K562 (cell line): ENCODE data around the gene PAF1. TPM values are rescaled to one million over a fixed set of nuclear protein-coding genes. Genes with fewer than 3 reads are reported as not detected.

Experiments
- EHMT2 ChIP-seq: fragments of 450-650 bp; IDR thresholded peaks from 2 replicates; pipeline ENCODE4 v1.6.1; 2018; ENCODE audit warnings: antibody characterized with exemption
- NUFIP1 ChIP-seq: fragments of 450-650 bp; IDR thresholded peaks from 2 replicates; pipeline ENCODE4 v1.6.1; 2018; ENCODE audit not compliant: partially characterized antibody
- PTRF ChIP-seq: fragments of 450-650 bp; IDR thresholded peaks from 2 replicates; pipeline ENCODE4 v1.6.1; 2016; ENCODE audit warnings: mild to moderate bottlenecking, missing genetic modification characterization, missing compliant biosample characterization
- SNRNP70 ChIP-seq: fragments of 200-400 bp; formaldehyde crosslinking; optimal IDR thresholded peaks from 2 replicates; pipeline ENCODE3; 2017; ENCODE audit warnings: low read depth, low read length
- SRSF9 ChIP-seq: fragments of 200-400 bp; formaldehyde crosslinking; IDR thresholded peaks from 2 replicates; pipeline ENCODE4 v1.6.1; 2017; ENCODE audit warnings: low read depth, low read length, borderline replicate concordance
- TOE1 ChIP-seq, 2 experiments: fragments of 450-650 bp in 1 of 2; sonication (generic) in 1 of 2; formaldehyde crosslinking in 1 of 2; IDR thresholded peaks; 2 replicates each; pipeline versions ENCODE4 v1.7.1 to v1.8.0; 2016 to 2022; ENCODE audit warnings: borderline replicate concordance in 2 of 2, mild to moderate bottlenecking in 2 of 2, antibody characterized with exemption in 1 of 2, inconsistent platforms in 1 of 2, low read depth in 1 of 2, missing genetic modification reagents in 1 of 2, moderate library complexity in 1 of 2
- ZBTB7A ChIP-seq: IDR thresholded peaks from 2 replicates; pipeline ENCODE4 v1.6.1; 2011; ENCODE audit warnings: low read depth, mild to moderate bottlenecking, low read length, moderate library complexity, borderline replicate concordance; ENCODE audit not compliant: control insufficient read depth
- ZNF121 ChIP-seq: sonication (generic); formaldehyde crosslinking; conservative IDR thresholded peaks from 2 replicates; pipeline ENCODE4 v1.8.0; 2022; ENCODE audit warnings: missing genetic modification reagents
- ZNF184 ChIP-seq: sonication (generic); formaldehyde crosslinking; IDR thresholded peaks from 2 replicates; pipeline ENCODE4 v1.5.0; 2020; ENCODE audit warnings: missing genetic modification reagents
- ZNF224 ChIP-seq: sonication (generic); formaldehyde crosslinking; IDR thresholded peaks from 2 replicates; pipeline ENCODE4 v1.8.0; 2022; ENCODE audit warnings: mild to moderate bottlenecking, missing genetic modification reagents
- ZNF75A ChIP-seq: fragments of 450-650 bp; formaldehyde crosslinking; IDR thresholded peaks from 2 replicates; pipeline ENCODE4 v1.4.0; 2020; ENCODE audit warnings: mild to moderate bottlenecking
- polyA plus RNA-seq, 8 experiments: library from polyadenylated mRNA; depleted of rRNA in 4 of 8; stranded (reverse) in 5 of 8; unstranded in 3 of 8; fragments of >200 nt; fragmentation: Nextera tagmentation in 2 of 8; fragmentation: Illumina TruSeq in 1 of 8; extraction: Ambion mirVana in 2 of 8; extraction: Trizol in 1 of 8; gene quantifications; 2 replicates each; pipeline versions ENCODE4 v1.2.1 to v1.2.3, GENCODE V29; 2011 to 2014; ENCODE audit warnings: inconsistent platforms in 1 of 8, missing spikeins in 1 of 8
- total RNA-seq, 7 experiments: library from RNA; depleted of rRNA in 6 of 7; stranded (reverse); fragments of >200 nt in 6 of 7; fragmentation: Illumina TruSeq in 2 of 7; extraction: Trizol in 2 of 7; gene quantifications; 2 replicates each; pipeline versions ENCODE4 v1.2.1 to v1.2.3, GENCODE V29; 2011 to 2021; ENCODE audit warnings: low replicate concordance in 1 of 7
- TF ChIP-seq, protein P1 (sequence below): fragments of 250-450 bp; sonication (Bioruptor Pico); IDR thresholded peaks from 2 replicates; pipeline ENCODE4 v1.4.0; 2020
- TF ChIP-seq, protein P2 (sequence below): fragments of 450-650 bp; IDR thresholded peaks from 2 replicates; pipeline ENCODE4 v1.6.1; 2018; ENCODE audit not compliant: partially characterized antibody
- TF ChIP-seq, protein P3 (sequence below): sonication (generic); formaldehyde crosslinking; IDR thresholded peaks from 2 replicates; pipeline ENCODE4 v1.8.0; 2022; ENCODE audit warnings: mild to moderate bottlenecking, low read depth, missing genetic modification reagents
- TF ChIP-seq, protein P4 (sequence below): fragments of 450-650 bp; IDR thresholded peaks from 2 replicates; pipeline ENCODE4 v1.6.1; 2016

The PAF1 gene
- total and polyA plus RNA-seq, 9 of the 15 experiments (the other 6 are each of a cell fraction or from before 2014, with no cell fraction given) = 1.5 to 45.0 (median 33.8) TPM

DNA sequence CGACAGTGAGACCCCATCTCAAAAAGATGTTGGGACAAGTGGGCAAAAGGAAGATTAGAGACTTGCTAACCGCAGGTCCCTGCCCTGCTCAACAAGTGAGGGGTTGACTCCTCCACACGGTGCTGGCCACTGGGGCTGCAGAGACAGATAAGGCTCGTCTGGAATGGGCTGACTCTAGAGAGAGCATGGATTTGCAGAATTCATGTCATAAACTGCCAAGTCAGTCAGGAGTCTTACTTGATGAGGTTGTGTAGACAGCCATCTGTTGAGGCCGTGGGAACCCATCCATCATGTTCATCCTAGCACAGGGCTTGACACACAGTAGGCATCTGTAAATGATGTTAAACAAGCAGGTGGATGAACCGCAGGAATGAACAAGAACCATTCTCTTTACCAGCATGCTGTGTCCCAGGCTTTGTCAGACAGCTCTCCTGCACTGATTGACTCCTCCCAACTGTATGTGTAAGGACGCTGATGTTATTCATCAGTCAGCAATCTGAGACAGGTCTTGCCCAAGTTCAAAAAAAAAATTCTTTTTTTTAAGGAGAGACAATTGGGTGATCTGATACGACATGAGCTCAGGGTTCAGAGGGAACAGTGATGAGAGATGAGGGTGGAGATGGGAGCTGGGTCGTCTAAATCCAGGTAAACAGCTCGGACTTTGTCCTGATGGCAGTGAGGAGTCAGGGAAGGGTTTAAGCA is 8.8 kb downstream of the PAF1 start (continued):
- TF ChIP-seq, protein P1, sequence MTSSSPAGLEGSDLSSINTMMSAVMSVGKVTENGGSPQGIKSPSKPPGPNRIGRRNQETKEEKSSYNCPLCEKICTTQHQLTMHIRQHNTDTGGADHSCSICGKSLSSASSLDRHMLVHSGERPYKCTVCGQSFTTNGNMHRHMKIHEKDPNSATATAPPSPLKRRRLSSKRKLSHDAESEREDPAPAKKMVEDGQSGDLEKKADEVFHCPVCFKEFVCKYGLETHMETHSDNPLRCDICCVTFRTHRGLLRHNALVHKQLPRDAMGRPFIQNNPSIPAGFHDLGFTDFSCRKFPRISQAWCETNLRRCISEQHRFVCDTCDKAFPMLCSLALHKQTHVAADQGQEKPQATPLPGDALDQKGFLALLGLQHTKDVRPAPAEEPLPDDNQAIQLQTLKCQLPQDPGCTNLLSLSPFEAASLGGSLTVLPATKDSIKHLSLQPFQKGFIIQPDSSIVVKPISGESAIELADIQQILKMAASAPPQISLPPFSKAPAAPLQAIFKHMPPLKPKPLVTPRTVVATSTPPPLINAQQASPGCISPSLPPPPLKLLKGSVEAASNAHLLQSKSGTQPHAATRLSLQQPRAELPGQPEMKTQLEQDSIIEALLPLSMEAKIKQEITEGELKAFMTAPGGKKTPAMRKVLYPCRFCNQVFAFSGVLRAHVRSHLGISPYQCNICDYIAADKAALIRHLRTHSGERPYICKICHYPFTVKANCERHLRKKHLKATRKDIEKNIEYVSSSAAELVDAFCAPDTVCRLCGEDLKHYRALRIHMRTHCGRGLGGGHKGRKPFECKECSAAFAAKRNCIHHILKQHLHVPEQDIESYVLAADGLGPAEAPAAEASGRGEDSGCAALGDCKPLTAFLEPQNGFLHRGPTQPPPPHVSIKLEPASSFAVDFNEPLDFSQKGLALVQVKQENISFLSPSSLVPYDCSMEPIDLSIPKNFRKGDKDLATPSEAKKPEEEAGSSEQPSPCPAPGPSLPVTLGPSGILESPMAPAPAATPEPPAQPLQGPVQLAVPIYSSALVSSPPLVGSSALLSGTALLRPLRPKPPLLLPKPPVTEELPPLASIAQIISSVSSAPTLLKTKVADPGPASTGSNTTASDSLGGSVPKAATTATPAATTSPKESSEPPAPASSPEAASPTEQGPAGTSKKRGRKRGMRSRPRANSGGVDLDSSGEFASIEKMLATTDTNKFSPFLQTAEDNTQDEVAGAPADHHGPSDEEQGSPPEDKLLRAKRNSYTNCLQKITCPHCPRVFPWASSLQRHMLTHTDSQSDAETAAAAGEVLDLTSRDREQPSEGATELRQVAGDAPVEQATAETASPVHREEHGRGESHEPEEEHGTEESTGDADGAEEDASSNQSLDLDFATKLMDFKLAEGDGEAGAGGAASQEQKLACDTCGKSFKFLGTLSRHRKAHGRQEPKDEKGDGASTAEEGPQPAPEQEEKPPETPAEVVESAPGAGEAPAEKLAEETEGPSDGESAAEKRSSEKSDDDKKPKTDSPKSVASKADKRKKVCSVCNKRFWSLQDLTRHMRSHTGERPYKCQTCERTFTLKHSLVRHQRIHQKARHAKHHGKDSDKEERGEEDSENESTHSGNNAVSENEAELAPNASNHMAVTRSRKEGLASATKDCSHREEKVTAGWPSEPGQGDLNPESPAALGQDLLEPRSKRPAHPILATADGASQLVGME (CRISPR knock-in tag) = no peak
- peak; percentile 57; the same call in 1 of the 2 replicates for TF ChIP-seq ZBTB7A
- no peak for TF ChIP-seq ZNF224 (CRISPR knock-in tag)
- TF ChIP-seq, protein P2, sequence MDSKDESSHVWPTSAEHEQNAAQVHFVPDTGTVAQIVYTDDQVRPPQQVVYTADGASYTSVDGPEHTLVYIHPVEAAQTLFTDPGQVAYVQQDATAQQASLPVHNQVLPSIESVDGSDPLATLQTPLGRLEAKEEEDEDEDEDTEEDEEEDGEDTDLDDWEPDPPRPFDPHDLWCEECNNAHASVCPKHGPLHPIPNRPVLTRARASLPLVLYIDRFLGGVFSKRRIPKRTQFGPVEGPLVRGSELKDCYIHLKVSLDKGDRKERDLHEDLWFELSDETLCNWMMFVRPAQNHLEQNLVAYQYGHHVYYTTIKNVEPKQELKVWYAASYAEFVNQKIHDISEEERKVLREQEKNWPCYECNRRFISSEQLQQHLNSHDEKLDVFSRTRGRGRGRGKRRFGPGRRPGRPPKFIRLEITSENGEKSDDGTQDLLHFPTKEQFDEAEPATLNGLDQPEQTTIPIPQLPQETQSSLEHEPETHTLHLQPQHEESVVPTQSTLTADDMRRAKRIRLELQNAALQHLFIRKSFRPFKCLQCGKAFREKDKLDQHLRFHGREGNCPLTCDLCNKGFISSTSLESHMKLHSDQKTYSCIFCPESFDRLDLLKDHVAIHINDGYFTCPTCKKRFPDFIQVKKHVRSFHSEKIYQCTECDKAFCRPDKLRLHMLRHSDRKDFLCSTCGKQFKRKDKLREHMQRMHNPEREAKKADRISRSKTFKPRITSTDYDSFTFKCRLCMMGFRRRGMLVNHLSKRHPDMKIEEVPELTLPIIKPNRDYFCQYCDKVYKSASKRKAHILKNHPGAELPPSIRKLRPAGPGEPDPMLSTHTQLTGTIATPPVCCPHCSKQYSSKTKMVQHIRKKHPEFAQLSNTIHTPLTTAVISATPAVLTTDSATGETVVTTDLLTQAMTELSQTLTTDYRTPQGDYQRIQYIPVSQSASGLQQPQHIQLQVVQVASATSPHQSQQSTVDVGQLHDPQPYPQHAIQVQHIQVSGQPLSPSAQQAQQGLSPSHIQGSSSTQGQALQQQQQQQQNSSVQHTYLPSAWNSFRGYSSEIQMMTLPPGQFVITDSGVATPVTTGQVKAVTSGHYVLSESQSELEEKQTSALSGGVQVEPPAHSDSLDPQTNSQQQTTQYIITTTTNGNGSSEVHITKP = no peak
- no peak for TF ChIP-seq PTRF (tag)
- no peak for TF ChIP-seq ZNF184 (CRISPR knock-in tag)
- TF ChIP-seq SRSF9 = no peak
- TF ChIP-seq, protein P3, sequence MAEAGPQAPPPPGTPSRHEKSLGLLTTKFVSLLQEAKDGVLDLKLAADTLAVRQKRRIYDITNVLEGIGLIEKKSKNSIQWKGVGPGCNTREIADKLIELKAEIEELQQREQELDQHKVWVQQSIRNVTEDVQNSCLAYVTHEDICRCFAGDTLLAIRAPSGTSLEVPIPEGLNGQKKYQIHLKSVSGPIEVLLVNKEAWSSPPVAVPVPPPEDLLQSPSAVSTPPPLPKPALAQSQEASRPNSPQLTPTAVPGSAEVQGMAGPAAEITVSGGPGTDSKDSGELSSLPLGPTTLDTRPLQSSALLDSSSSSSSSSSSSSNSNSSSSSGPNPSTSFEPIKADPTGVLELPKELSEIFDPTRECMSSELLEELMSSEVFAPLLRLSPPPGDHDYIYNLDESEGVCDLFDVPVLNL (CRISPR knock-in tag) = no peak
- TF ChIP-seq TOE1 (IDR thresholded peaks at IDR 0.05; ENCODE audit: borderline replicate concordance) = no peak
- 0 out of 2 replicates have a peak, but pooled peaks have one; percentile 32 for TF ChIP-seq TOE1 (CRISPR knock-in tag; IDR thresholded peaks at IDR 0.05; ENCODE audit: borderline replicate concordance, low read depth)
- TF ChIP-seq EHMT2 = 0 out of 2 replicates have a peak, but pooled peaks have one; percentile 31
- TF ChIP-seq NUFIP1 = no peak
- no peak for TF ChIP-seq ZNF75A (CRISPR knock-in tag)
- TF ChIP-seq ZNF121 = no peak
- TF ChIP-seq, protein P4, sequence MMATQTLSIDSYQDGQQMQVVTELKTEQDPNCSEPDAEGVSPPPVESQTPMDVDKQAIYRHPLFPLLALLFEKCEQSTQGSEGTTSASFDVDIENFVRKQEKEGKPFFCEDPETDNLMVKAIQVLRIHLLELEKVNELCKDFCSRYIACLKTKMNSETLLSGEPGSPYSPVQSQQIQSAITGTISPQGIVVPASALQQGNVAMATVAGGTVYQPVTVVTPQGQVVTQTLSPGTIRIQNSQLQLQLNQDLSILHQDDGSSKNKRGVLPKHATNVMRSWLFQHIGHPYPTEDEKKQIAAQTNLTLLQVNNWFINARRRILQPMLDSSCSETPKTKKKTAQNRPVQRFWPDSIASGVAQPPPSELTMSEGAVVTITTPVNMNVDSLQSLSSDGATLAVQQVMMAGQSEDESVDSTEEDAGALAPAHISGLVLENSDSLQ = peak; percentile 87
- TF ChIP-seq SNRNP70 = no peak
